Astrocyte (in vitro differentiated cells and primary cell): ENCODE results near the gene ZNF593OS. TPM values are rescaled to one million over a fixed set of nuclear protein-coding genes. Genes with fewer than 3 reads are reported as not detected.

ENCODE experiments used
- DNase-seq: peaks from one replicate; pipeline ENCODE4 v3.0.0-alpha.2; 2010; ENCODE audit warnings: low read depth
- FAIRE-seq: peaks from 2 replicates; lab custom pipeline; 2011; peaks lifted over from hg19 to GRCh38; lab: Jason Lieb, UNC
- H2AFZ ChIP-seq: 2 replicates; pipeline ENCODE4 v1.6.0; 2012; ENCODE audit warnings: low read depth, low read length, inconsistent platforms
- H3K27ac ChIP-seq: 2 replicates; pipeline ENCODE4 v1.5.1; 2011; ENCODE audit warnings: low read depth, low read length, inconsistent platforms
- H3K27me3 ChIP-seq: 2 replicates; pipeline ENCODE4 v1.6.0; 2011; ENCODE audit warnings: low read length, inconsistent platforms; ENCODE audit not compliant: insufficient read depth
- H3K36me3 ChIP-seq: 2 replicates; pipeline ENCODE4 v1.5.1; 2011; ENCODE audit warnings: low read length, inconsistent platforms; ENCODE audit not compliant: insufficient read depth
- H3K4me1 ChIP-seq: 2 replicates; pipeline ENCODE4 v1.5.1; 2011; ENCODE audit warnings: low read length, inconsistent platforms; ENCODE audit not compliant: insufficient read depth
- H3K4me2 ChIP-seq: 2 replicates; pipeline ENCODE4 v1.6.0; 2012; ENCODE audit warnings: low read length, inconsistent platforms
- H3K4me3 ChIP-seq: 2 replicates; pipeline ENCODE4 v1.5.1; 2011; ENCODE audit warnings: low read depth, mild to moderate bottlenecking, low read length, inconsistent platforms; ENCODE audit not compliant: insufficient read depth
- H3K79me2 ChIP-seq: 2 replicates; pipeline ENCODE4 v1.6.0; 2012; ENCODE audit warnings: mild to moderate bottlenecking, low read length, inconsistent platforms; ENCODE audit not compliant: insufficient read depth
- H3K9ac ChIP-seq: 2 replicates; pipeline ENCODE4 v1.6.0; 2012; ENCODE audit warnings: mild to moderate bottlenecking, low read length, inconsistent platforms
- H3K9me3 ChIP-seq: 2 replicates; pipeline ENCODE4 v1.5.1; 2012; ENCODE audit warnings: low read depth, mild to moderate bottlenecking, low read length, inconsistent platforms; ENCODE audit not compliant: insufficient read depth
- H4K20me1 ChIP-seq: 2 replicates; pipeline ENCODE4 v1.6.0; 2012; ENCODE audit warnings: low read length, inconsistent platforms; ENCODE audit not compliant: insufficient read depth
- H3K27ac Mint-ChIP-seq: one replicate; pipeline ENCODE4 v1.8.0; 2021; ENCODE audit warnings: mild to moderate bottlenecking, mixed read lengths; ENCODE audit not compliant: unreplicated experiment
- H3K27me3 Mint-ChIP-seq: one replicate; pipeline ENCODE4 v1.8.0; 2021; ENCODE audit warnings: low read depth, mixed read lengths; ENCODE audit not compliant: unreplicated experiment
- H3K36me3 Mint-ChIP-seq: one replicate; pipeline ENCODE4 v1.8.0; 2021; ENCODE audit warnings: low read depth, mixed read lengths; ENCODE audit not compliant: unreplicated experiment
- H3K4me1 Mint-ChIP-seq: one replicate; pipeline ENCODE4 v1.8.0; 2021; ENCODE audit warnings: low read depth, mixed read lengths; ENCODE audit not compliant: unreplicated experiment
- H3K4me3 Mint-ChIP-seq: one replicate; pipeline ENCODE4 v1.8.0; 2021; ENCODE audit warnings: mild to moderate bottlenecking, moderate library complexity, mixed read lengths; ENCODE audit not compliant: unreplicated experiment
- H3K9me3 Mint-ChIP-seq: one replicate; pipeline ENCODE4 v1.8.0; 2021; ENCODE audit warnings: mild to moderate bottlenecking, mixed read lengths; ENCODE audit not compliant: unreplicated experiment
- CTCF ChIP-seq: IDR thresholded peaks from 2 replicates; pipeline ENCODE4 v1.5.1; 2011; ENCODE audit warnings: low read depth, mild to moderate bottlenecking, inconsistent platforms, low read length, moderate library complexity; ENCODE audit not compliant: insufficient read depth
- EZH2 ChIP-seq: IDR thresholded peaks from 2 replicates; pipeline ENCODE4 v1.6.1; 2012; ENCODE audit warnings: mild to moderate bottlenecking, low read length, inconsistent platforms; ENCODE audit not compliant: insufficient read depth
- total RNA-seq: library from RNA; stranded (reverse); gene quantifications from 2 replicates; pipeline ENCODE4 v1.2.1, GENCODE V29; 2021

ZNF593OS gene
- total RNA-seq, 1 donor from 2014 or later, result not detected

- H3K27me3 ChIP-seq, result peaks cover 2% of the 10 kb centered on the region
Measured at GRCh38 chr1:26164861-26165842, 6.5 kb downstream of the ZNF593OS start.

GRCh38 chr1:26164036-26164860 lies 7.4 kb downstream of the ZNF593OS start:
- no peaks in the 10 kb centered on the region for H3K79me2 ChIP-seq
- peaks cover 2% of the 10 kb centered on the region for H3K27me3 ChIP-seq
- peak overlapping the region; percentile 54 for H3K9ac ChIP-seq
- H2AFZ ChIP-seq, result peak overlapping the region; percentile 56
- TF ChIP-seq CTCF (peak; percentile 9), EZH2 (no peak)
- H3K9me3 ChIP-seq, result no peaks in the 10 kb centered on the region
- Mint-ChIP-seq H3K4me1 (peaks cover 13% of the 10 kb centered on the region), H3K27ac (peak overlapping the region; percentile 75), H3K27me3 (peaks cover 4% of the 10 kb centered on the region), H3K4me3 (peak overlapping the region; percentile 72), H3K9me3 (no peaks in the 10 kb centered on the region), H3K36me3 (no peaks in the 10 kb centered on the region)
- peak overlapping the region; percentile 23 for H3K4me3 ChIP-seq
- H3K4me2 ChIP-seq, result peak overlapping the region; percentile 80
- DNase-seq (no peak), FAIRE-seq (no peak)
- no peaks in the 10 kb centered on the region for H3K36me3 ChIP-seq
- peaks cover 18% of the 10 kb centered on the region for H3K4me1 ChIP-seq
- no peak overlapping the region for H3K27ac ChIP-seq
- no peaks in the 10 kb centered on the region for H4K20me1 ChIP-seq

More at GRCh38 chr1:26164861-26165842, 6.5 kb downstream of the ZNF593OS start:
- Histone ChIP-seq H3K4me3 (no peak overlapping the region), H3K36me3 (no peaks in the 10 kb centered on the region), H3K27ac (no peak overlapping the region), H4K20me1 (no peaks in the 10 kb centered on the region), H3K9me3 (no peaks in the 10 kb centered on the region), H3K4me1 (peaks cover 21% of the 10 kb centered on the region), H3K79me2 (peaks cover 4% of the 10 kb centered on the region), H3K9ac (peak overlapping the region; percentile 54), H3K4me2 (peak overlapping the region; percentile 80), H2AFZ (peak overlapping the region; percentile 56)
- DNase-seq (no peak), FAIRE-seq (no peak)
- H3K4me1 Mint-ChIP-seq, result peaks cover 9% of the 10 kb centered on the region
- H3K36me3 Mint-ChIP-seq, result no peaks in the 10 kb centered on the region
- H3K27me3 Mint-ChIP-seq, result no peaks in the 10 kb centered on the region
- peak overlapping the region; percentile 75 for H3K27ac Mint-ChIP-seq
- TF ChIP-seq CTCF (no peak), EZH2 (no peak)
- H3K4me3 Mint-ChIP-seq, result peak overlapping the region; percentile 72
- no peaks in the 10 kb centered on the region for H3K9me3 Mint-ChIP-seq
